Prostate gland (tissue), 2 donors: ENCODE measurements around the gene NPR3.

Experiments
- POLR2A ChIP-seq: fragments of 450-650 bp; IDR thresholded peaks from one replicate; pipeline ENCODE4 v1.6.1; 2016; ENCODE audit warnings: antibody characterized with exemption, mild to moderate bottlenecking
- TF ChIP-seq, protein P1 (sequence below), 4 experiments: fragments of 200-600 bp in 2 of 4; fragments of 450-650 bp in 2 of 4; sonication (generic) in 2 of 4; IDR thresholded peaks; 1 replicate in 3 of 4; 2 replicates in 1 of 4; pipeline ENCODE4 v1.5.1; 2016 to 2019; ENCODE audit warnings: antibody characterized with exemption in 4 of 4, mild to moderate bottlenecking in 2 of 4, moderate library complexity in 2 of 4

DNA sequence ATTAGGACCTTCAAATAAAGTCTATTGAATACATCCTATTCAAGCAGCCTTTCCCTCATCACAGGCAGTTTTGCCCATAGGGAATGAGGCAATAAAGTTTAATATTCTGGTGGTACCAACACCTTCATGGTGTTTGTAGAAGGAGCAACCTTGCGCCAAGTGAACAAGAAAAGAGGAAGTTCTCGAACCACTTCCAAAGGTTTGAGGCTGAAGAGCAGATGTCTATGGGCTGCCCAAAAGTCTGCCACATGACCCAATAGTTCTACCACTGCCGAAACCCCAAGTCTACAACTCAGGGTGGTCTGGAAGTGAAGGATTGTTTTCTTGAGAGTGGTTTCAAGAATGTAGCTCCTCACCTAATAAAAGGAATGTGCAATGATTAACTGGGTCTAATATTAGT is 123.1 kb downstream of the NPR3 start:
- TF ChIP-seq POLR2A, result no peak
- TF ChIP-seq, protein P1, sequence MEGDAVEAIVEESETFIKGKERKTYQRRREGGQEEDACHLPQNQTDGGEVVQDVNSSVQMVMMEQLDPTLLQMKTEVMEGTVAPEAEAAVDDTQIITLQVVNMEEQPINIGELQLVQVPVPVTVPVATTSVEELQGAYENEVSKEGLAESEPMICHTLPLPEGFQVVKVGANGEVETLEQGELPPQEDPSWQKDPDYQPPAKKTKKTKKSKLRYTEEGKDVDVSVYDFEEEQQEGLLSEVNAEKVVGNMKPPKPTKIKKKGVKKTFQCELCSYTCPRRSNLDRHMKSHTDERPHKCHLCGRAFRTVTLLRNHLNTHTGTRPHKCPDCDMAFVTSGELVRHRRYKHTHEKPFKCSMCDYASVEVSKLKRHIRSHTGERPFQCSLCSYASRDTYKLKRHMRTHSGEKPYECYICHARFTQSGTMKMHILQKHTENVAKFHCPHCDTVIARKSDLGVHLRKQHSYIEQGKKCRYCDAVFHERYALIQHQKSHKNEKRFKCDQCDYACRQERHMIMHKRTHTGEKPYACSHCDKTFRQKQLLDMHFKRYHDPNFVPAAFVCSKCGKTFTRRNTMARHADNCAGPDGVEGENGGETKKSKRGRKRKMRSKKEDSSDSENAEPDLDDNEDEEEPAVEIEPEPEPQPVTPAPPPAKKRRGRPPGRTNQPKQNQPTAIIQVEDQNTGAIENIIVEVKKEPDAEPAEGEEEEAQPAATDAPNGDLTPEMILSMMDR (IDR thresholded peaks at IDR 0.05), result no peak
